ENCODE measurements around the gene PRM1. TPM values are rescaled to one million over a fixed set of nuclear protein-coding genes. Genes with fewer than 3 reads are reported as not detected.

The PRM1 gene
- total RNA-seq, 2 experiments from 2014 or later: not detected

DNA sequence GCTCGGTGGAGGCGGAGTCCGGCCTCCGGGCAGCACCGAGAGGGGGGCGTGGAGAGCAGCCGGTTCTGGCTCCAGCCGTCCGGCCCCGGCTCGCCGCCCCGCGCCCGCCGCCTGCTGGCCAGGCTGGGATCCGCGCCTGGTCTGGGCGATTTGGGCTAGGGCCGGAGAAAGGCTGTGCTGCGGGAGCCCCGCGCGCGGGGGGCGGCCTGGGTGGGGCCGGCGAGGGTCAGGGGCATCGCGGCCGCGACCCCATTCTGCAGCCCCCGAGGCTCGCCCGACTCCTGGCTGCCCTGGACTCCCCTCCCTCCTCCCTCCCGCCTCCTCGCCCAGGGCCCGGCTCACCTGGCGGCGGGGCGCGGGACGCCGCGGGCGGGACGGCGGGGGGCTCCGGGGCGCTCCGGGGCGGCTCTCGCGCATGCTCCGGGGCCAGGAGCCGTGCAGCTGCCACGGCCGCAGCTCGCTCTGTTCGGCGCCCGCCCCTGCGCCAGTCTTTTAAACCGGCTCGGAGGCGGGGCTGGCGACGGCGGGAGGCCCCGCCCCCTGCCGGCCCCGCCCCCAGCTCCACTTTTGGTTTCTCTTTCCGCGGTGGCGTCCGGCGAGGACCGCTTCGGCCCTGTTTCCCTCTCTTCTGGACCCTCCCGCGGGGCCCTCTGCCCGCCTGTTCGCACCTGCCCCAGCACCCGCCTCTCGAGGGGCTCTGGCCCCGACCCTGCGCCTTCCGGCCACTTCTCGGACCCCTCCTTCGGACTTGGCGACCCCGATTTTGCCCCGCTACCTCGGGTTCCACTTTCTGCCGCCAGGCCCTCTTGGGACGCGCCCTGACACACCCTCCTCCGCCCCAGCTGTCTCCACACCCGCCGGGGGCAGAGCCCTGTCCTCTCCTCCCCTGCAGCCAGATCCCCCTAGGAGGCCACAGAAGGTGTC lies 25.1 kb downstream of the PRM1 start, which contains the start of gene SOCS1:
SOCS1 (minus strand) TSS at position 468 of the 924 bp plus-strand sequence. CDS start 726 bp downstream, outside the sequence.
- Mint-ChIP-seq H3K27me3 (no peaks in the 10 kb centered on the region), H3K9me3 (no peaks in the 10 kb centered on the region), H3K36me3 (ENCODE audit: low read depth) (peaks cover 40% of the 10 kb centered on the region), H3K4me3 (peak within 1 kb of the TSS; percentile 97), H3K4me1 (ENCODE audit: low read depth) (peaks cover 41% of the 10 kb centered on the region), H3K27ac (peak within 1 kb of the TSS; percentile 94)
- ChIA-PET CTCF (interaction anchor here (0.6 to 9.0 kb wide), 37 partner anchors 12 to 311 kb away, joined by 3 to 88 read pairs (median 5); partner anchors contain the start of gene CLEC16A), POLR2A (interaction anchor here (0.6 to 9.2 kb wide), 55 partner anchors 8 to 306 kb away, joined by 3 to 147 read pairs (median 6); partner anchors contain the start of genes RMI2 and TNP2)
- peak; percentile 65 for ATAC-seq
- TF ChIP-seq, protein P1, sequence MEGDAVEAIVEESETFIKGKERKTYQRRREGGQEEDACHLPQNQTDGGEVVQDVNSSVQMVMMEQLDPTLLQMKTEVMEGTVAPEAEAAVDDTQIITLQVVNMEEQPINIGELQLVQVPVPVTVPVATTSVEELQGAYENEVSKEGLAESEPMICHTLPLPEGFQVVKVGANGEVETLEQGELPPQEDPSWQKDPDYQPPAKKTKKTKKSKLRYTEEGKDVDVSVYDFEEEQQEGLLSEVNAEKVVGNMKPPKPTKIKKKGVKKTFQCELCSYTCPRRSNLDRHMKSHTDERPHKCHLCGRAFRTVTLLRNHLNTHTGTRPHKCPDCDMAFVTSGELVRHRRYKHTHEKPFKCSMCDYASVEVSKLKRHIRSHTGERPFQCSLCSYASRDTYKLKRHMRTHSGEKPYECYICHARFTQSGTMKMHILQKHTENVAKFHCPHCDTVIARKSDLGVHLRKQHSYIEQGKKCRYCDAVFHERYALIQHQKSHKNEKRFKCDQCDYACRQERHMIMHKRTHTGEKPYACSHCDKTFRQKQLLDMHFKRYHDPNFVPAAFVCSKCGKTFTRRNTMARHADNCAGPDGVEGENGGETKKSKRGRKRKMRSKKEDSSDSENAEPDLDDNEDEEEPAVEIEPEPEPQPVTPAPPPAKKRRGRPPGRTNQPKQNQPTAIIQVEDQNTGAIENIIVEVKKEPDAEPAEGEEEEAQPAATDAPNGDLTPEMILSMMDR (IDR thresholded peaks at IDR 0.05): peak; percentile 84
- peak; percentile 87 for DNase-seq
- intact Hi-C loops (cut with micrococcal nuclease): loop anchor here (2.0 kb wide), 2 partner anchors 99 to 283 kb away; no protein-coding TSS in a partner anchor

DNA sequence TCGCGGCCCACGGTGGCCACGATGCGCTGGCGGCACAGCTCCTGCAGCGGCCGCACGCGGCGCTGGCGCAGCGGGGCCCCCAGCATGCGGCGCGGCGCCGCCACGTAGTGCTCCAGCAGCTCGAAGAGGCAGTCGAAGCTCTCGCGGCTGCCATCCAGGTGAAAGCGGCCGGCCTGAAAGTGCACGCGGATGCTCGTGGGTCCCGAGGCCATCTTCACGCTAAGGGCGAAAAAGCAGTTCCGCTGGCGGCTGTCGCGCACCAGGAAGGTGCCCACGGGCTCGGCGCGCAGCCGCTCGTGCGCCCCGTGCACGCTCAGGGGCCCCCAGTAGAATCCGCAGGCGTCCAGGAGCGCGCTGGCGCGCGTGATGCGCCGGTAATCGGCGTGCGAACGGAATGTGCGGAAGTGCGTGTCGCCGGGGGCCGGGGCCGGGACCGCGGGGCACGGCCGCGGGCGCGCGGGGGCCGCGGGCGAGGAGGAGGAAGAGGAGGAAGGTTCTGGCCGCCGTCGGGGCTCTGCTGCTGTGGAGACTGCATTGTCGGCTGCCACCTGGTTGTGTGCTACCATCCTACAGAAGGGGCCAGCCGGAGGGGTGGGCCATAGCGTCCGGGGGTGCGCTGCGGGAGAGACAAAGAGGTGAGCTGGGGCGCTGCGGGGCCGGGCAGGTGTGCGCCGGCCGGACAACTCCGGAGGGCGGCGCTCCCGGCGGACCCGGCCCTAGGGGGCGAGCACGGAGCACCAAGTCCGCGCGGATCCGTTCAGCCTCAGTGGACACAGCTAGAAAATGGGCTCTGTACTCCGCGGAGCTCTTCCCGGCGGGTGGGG lies 26.0 kb downstream of the PRM1 start:
- CTCF ChIA-PET: interaction anchor here (0.7 to 9.0 kb wide), 42 partner anchors 9 to 310 kb away, joined by 3 to 88 read pairs (median 4); partner anchors contain the start of gene CLEC16A
- Mint-ChIP-seq H3K27ac (peak overlapping the region; percentile 84), H3K4me3 (peak overlapping the region; percentile 97), H3K27me3 (no peaks in the 10 kb centered on the region), H3K36me3 (ENCODE audit: low read depth) (peaks cover 48% of the 10 kb centered on the region), H3K4me1 (ENCODE audit: low read depth) (peaks cover 48% of the 10 kb centered on the region), H3K9me3 (no peaks in the 10 kb centered on the region)
- ATAC-seq (no peak), DNase-seq (peak; percentile 65)
- intact Hi-C loops (cut with micrococcal nuclease): loop anchor here (5.0 kb wide), 2 partner anchors 73 to 163 kb away; no protein-coding TSS in a partner anchor
- TF ChIP-seq, protein P1 (IDR thresholded peaks at IDR 0.05): no peak
- POLR2A ChIA-PET: interaction anchor here (0.6 to 9.2 kb wide), 64 partner anchors 9 to 310 kb away, joined by 3 to 147 read pairs (median 5); partner anchors contain the start of genes RMI2 and TNP2

DNA sequence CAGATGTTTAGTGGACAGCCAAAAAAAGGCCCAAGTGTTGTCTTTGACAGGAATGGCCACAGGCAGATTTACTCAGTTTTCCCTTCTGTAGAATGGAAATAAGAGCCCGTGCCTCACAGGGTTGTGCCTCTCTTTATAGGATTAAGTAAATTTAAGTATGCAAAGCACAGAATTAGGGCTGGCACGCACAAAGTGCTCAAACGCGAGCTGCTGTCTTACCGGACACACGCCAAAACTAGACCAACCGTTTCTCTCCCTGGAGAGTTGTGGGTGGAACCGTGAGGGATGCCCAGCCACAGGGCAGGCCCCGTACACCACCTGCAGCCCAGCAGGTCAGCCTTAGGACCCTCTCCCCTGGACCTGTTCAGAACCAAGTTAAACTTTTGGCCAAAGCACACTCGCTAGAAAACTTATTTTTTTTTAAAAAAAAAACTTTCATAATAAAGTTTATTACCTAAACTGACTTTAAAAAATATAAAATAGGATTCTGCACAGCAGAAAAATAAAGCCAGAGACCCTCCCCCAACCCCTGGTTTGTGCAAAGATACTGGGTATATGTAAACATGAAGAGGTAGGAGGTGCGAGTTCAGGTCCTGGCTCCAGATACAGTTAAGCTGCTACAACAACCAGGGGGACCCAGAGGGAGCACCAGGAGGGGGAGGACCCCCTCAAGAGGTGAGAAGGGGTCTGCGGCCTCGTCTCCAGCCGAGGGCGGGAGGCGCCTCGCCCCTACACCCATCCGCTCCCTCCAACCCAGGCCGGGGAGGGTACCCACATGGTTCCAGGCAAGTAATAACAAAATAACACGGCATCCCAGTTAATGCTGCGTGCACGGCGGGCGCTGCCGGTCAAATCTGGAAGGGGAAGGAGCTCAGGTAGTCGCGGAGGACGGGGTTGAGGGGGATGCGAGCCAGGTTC lies 26.9 kb downstream of the PRM1 start:
- ChIA-PET POLR2A (interaction anchor here (0.6 to 9.2 kb wide), 62 partner anchors 8 to 495 kb away, joined by 3 to 147 read pairs (median 4); partner anchors contain the start of genes RMI2 and TNP2), CTCF (interaction anchor here (0.7 to 9.0 kb wide), 27 partner anchors 8 to 309 kb away, joined by 3 to 88 read pairs (median 4); partner anchors contain the start of gene CLEC16A)
- Mint-ChIP-seq H3K36me3 (ENCODE audit: low read depth) (peaks cover 48% of the 10 kb centered on the region), H3K4me1 (ENCODE audit: low read depth) (peaks cover 45% of the 10 kb centered on the region), H3K9me3 (no peaks in the 10 kb centered on the region), H3K27me3 (no peaks in the 10 kb centered on the region), H3K27ac (peak overlapping the region; percentile 93), H3K4me3 (peak overlapping the region; percentile 97)
- ATAC-seq: no peak
- intact Hi-C loops (cut with micrococcal nuclease): loop anchor here (2.0 to 5.0 kb wide), 3 partner anchors 72 to 201 kb away; no protein-coding TSS in a partner anchor
- TF ChIP-seq, protein P1 (IDR thresholded peaks at IDR 0.05): no peak
- DNase-seq: peak; percentile 45

All from activated CD8-positive, alpha-beta T cell treated with anti-CD3 and anti-CD28 coated beads for 36 hours (primary cell).